ENCODE measurements around the gene F2RL1. TPM values are rescaled to one million over a fixed set of nuclear protein-coding genes. Genes with fewer than 3 reads are reported as not detected.
"Not testable (repeated sequence)": the region's sequence is repeated elsewhere in the genome, so short reads cannot be mapped to it uniquely, and the experiment has no call there.

F2RL1 gene
- total and polyA plus RNA-seq, 2 experiments from 2014 or later: 1.4 to 3.3 TPM

- H3K9me2 ChIP-seq (ENCODE audit: insufficient read depth): no peaks in the 10 kb centered on the region
- no peak for DNase-seq
- no peak for TF ChIP-seq EZH2phosphoT487 (IDR thresholded peaks at IDR 0.05; ENCODE audit: insufficient read depth, low read depth)
- no peak for TF ChIP-seq EZH2 (IDR thresholded peaks at IDR 0.05; ENCODE audit: insufficient read depth, poor library complexity, severe bottlenecking)
- no peak overlapping the region for H3K27ac ChIP-seq
- H3K4me3 ChIP-seq: no peak overlapping the region
- H3K79me2 ChIP-seq (ENCODE audit: insufficient read depth): no peaks in the 10 kb centered on the region
- no peak overlapping the region for H3K4me2 ChIP-seq (ENCODE audit: unreplicated experiment)
- no peaks in the 10 kb centered on the region for H3K4me1 ChIP-seq (ENCODE audit: insufficient read depth)
- in situ Hi-C loops (cut with MboI): no loop called here
- no peaks in the 10 kb centered on the region for H3K27me3 ChIP-seq (replicated peaks; ENCODE audit: insufficient read depth)
- no peaks in the 10 kb centered on the region for H4K20me1 ChIP-seq (ENCODE audit: insufficient read depth)
- no peaks in the 10 kb centered on the region for H3K36me3 ChIP-seq (ENCODE audit: low read depth)
- no peaks in the 10 kb centered on the region for H3F3A ChIP-seq (ENCODE audit: insufficient read depth)
- WGBS, 2 experiments (ENCODE audit: low coverage in 1 of 2, low lambda C conversion rate in 2 of 2, missing lambda C conversion rate in 2 of 2): 82 to 85% methylated on average over 3 of the region's 3 CpGs
- H3K9me3 ChIP-seq (ENCODE audit: low read depth): no peaks in the 10 kb centered on the region
- no peak overlapping the region for H2AFZ ChIP-seq
- H3K9ac ChIP-seq: no peak overlapping the region
Observed at GRCh38 chr5:76855961-76856360, 37.1 kb downstream of the F2RL1 start.

DNA sequence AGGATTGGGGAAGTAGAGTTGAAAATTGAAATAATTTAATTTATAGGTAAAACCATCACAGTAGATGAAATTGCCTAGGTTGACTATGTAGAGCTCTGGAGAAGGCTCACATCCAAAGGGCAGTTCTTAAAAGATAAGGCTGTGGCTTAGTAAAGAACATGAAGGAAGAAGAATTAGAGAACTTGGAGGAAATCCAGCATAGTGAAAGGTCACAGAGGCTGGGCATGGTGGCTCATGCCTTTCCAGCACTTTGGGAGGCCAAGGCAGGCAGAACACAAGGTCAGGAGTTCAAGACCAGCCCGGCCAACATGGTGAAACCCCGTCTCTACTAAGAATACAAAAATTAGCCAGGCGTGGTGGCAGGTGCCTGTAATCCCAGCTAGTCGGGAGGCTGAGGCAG is 38.0 kb downstream of the F2RL1 start:
- in situ Hi-C loops (cut with MboI): not testable (repeated sequence)
- 49 to 64% methylated on average over 4 of the region's 4 CpGs for WGBS, 2 experiments (ENCODE audit: low coverage in 1 of 2, low lambda C conversion rate in 2 of 2, missing lambda C conversion rate in 2 of 2)

GRCh38 chr5:76859591-76860247 is 40.9 kb downstream of the F2RL1 start:
- H3K79me2 ChIP-seq (ENCODE audit: insufficient read depth): no peaks in the 10 kb centered on the region
- in situ Hi-C loops (cut with MboI): no loop called here
- no peak for DNase-seq
- TF ChIP-seq EZH2phosphoT487 (IDR thresholded peaks at IDR 0.05; ENCODE audit: insufficient read depth, low read depth) (no peak), EZH2 (IDR thresholded peaks at IDR 0.05; ENCODE audit: insufficient read depth, poor library complexity, severe bottlenecking) (no peak)
- WGBS, 2 experiments (ENCODE audit: low coverage in 1 of 2, low lambda C conversion rate in 2 of 2, missing lambda C conversion rate in 2 of 2): 77% methylated on average over 10 of the region's 10 CpGs
- H3K4me1 ChIP-seq (ENCODE audit: insufficient read depth): no peaks in the 10 kb centered on the region
- H3K4me3 ChIP-seq: no peak overlapping the region
- H3K27ac ChIP-seq: no peak overlapping the region
- no peaks in the 10 kb centered on the region for H3K9me3 ChIP-seq (ENCODE audit: low read depth)
- no peaks in the 10 kb centered on the region for H3F3A ChIP-seq (ENCODE audit: insufficient read depth)
- H3K9me2 ChIP-seq (ENCODE audit: insufficient read depth): no peaks in the 10 kb centered on the region
- no peaks in the 10 kb centered on the region for H3K36me3 ChIP-seq (ENCODE audit: low read depth)
- no peaks in the 10 kb centered on the region for H3K27me3 ChIP-seq (replicated peaks; ENCODE audit: insufficient read depth)
- H2AFZ ChIP-seq: no peak overlapping the region
- no peaks in the 10 kb centered on the region for H4K20me1 ChIP-seq (ENCODE audit: insufficient read depth)
- no peak overlapping the region for H3K9ac ChIP-seq
- H3K4me2 ChIP-seq (ENCODE audit: unreplicated experiment): no peak overlapping the region

More for the DNA sequence above, 38.0 kb downstream of the F2RL1 start:
- not testable (repeated sequence) for H3K27ac ChIP-seq; H3K4me2 ChIP-seq (ENCODE audit: unreplicated experiment); H3K4me3 ChIP-seq; H3F3A ChIP-seq (ENCODE audit: insufficient read depth); H3K27me3 ChIP-seq (replicated peaks; ENCODE audit: insufficient read depth); H3K9me3 ChIP-seq (ENCODE audit: low read depth); H3K36me3 ChIP-seq (ENCODE audit: low read depth); H3K79me2 ChIP-seq (ENCODE audit: insufficient read depth); H3K4me1 ChIP-seq (ENCODE audit: insufficient read depth); H3K9me2 ChIP-seq (ENCODE audit: insufficient read depth); H4K20me1 ChIP-seq (ENCODE audit: insufficient read depth); DNase-seq; H3K9ac ChIP-seq; H2AFZ ChIP-seq

DNA sequence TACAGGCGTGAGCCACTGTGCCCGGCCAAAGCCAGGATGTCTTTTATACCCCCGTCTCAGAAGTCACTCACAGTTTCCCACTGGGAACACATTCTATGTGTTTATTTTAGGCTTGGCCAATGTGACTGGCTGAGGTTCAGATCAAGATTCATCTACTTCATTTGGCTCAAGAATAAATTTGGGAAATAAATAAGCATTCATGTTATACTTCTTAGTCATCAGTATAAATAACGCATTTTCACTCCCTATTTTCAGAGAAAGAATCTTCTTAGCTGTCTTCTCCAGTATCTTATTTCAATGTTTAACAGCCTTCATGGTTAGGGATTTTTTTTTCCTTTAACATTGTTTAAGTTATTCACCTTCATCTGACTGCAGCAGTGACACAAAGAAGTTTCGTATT is 42.8 kb downstream of the F2RL1 start:
- DNase-seq: no peak
- in situ Hi-C loops (cut with MboI): no loop called here
- no peaks in the 10 kb centered on the region for H3K9me2 ChIP-seq (ENCODE audit: insufficient read depth)
- H3K4me1 ChIP-seq (ENCODE audit: insufficient read depth): no peaks in the 10 kb centered on the region
- no peak for TF ChIP-seq EZH2 (IDR thresholded peaks at IDR 0.05; ENCODE audit: insufficient read depth, poor library complexity, severe bottlenecking)
- TF ChIP-seq EZH2phosphoT487 (IDR thresholded peaks at IDR 0.05; ENCODE audit: insufficient read depth, low read depth): no peak
- H3K4me2 ChIP-seq (ENCODE audit: unreplicated experiment): no peak overlapping the region
- no peak overlapping the region for H2AFZ ChIP-seq
- no peak overlapping the region for H3K4me3 ChIP-seq
- no peaks in the 10 kb centered on the region for H3F3A ChIP-seq (ENCODE audit: insufficient read depth)
- no peaks in the 10 kb centered on the region for H3K9me3 ChIP-seq (ENCODE audit: low read depth)
- no peaks in the 10 kb centered on the region for H4K20me1 ChIP-seq (ENCODE audit: insufficient read depth)
- no peaks in the 10 kb centered on the region for H3K27me3 ChIP-seq (replicated peaks; ENCODE audit: insufficient read depth)
- no peak overlapping the region for H3K27ac ChIP-seq
- H3K9ac ChIP-seq: no peak overlapping the region
- no peaks in the 10 kb centered on the region for H3K36me3 ChIP-seq (ENCODE audit: low read depth)
- H3K79me2 ChIP-seq (ENCODE audit: insufficient read depth): no peaks in the 10 kb centered on the region
- 63 to 68% methylated on average over 5 of the region's 5 CpGs for WGBS, 2 experiments (ENCODE audit: low coverage in 1 of 2, low lambda C conversion rate in 2 of 2, missing lambda C conversion rate in 2 of 2)

- H3K27ac ChIP-seq: no peak overlapping the region
- H3K9me2 ChIP-seq (ENCODE audit: insufficient read depth): no peaks in the 10 kb centered on the region
- H3K27me3 ChIP-seq (replicated peaks; ENCODE audit: insufficient read depth): no peaks in the 10 kb centered on the region
- no peaks in the 10 kb centered on the region for H3F3A ChIP-seq (ENCODE audit: insufficient read depth)
- no peak for DNase-seq
- no peaks in the 10 kb centered on the region for H3K9me3 ChIP-seq (ENCODE audit: low read depth)
- no peak overlapping the region for H3K4me2 ChIP-seq (ENCODE audit: unreplicated experiment)
- in situ Hi-C loops (cut with MboI): no loop called here
- H3K4me3 ChIP-seq: no peak overlapping the region
- no peak overlapping the region for H2AFZ ChIP-seq
- no peaks in the 10 kb centered on the region for H4K20me1 ChIP-seq (ENCODE audit: insufficient read depth)
- no peaks in the 10 kb centered on the region for H3K4me1 ChIP-seq (ENCODE audit: insufficient read depth)
- H3K79me2 ChIP-seq (ENCODE audit: insufficient read depth): no peaks in the 10 kb centered on the region
- WGBS, 2 experiments (ENCODE audit: low coverage in 1 of 2, low lambda C conversion rate in 2 of 2, missing lambda C conversion rate in 2 of 2): 11 to 19% methylated on average over 1 of the region's 1 CpG
- no peak for TF ChIP-seq EZH2phosphoT487 (IDR thresholded peaks at IDR 0.05; ENCODE audit: insufficient read depth, low read depth)
- no peak for TF ChIP-seq EZH2 (IDR thresholded peaks at IDR 0.05; ENCODE audit: insufficient read depth, poor library complexity, severe bottlenecking)
- no peak overlapping the region for H3K9ac ChIP-seq
- H3K36me3 ChIP-seq (ENCODE audit: low read depth): no peaks in the 10 kb centered on the region
Observed at GRCh38 chr5:76863001-76863400, 44.2 kb downstream of the F2RL1 start.
